Measurements from ENCODE around the gene BMPR1A. TPM values are rescaled to one million over a fixed set of nuclear protein-coding genes. Genes with fewer than 3 reads are reported as not detected.

The BMPR1A gene
- total RNA-seq, 3 donors from 2014 or later: 49.8 to 87.2 (median 57.4) TPM

- Histone ChIP-seq H3K36me3 (no peaks in the 10 kb centered on the region), H3K27ac (no peak overlapping the region), H3K4me3 (no peak overlapping the region), H3K27me3 (no peaks in the 10 kb centered on the region), H3K9me3 (no peaks in the 10 kb centered on the region), H3K4me1 (peaks cover 0 to 5% of the 10 kb centered on the region in 2 donors)
- intact Hi-C loops (cut with DNase I; ENCODE audit: low total_unique reads): no loop called here
- no peak for DNase-seq (ENCODE audit: low spot score in 2 of 2)
- TF ChIP-seq POLR2A (IDR thresholded peaks at IDR 0.05): no peak
- no peak for TF ChIP-seq POLR2AphosphoS5 (IDR thresholded peaks at IDR 0.05)
- TF ChIP-seq CTCF (IDR thresholded peaks at IDR 0.05): no peak
These were observed 68.9 kb downstream of the BMPR1A start for GRCh38 chr10:86825366-86825765.

- TF ChIP-seq CTCF (IDR thresholded peaks at IDR 0.05) (no peak), POLR2AphosphoS5 (IDR thresholded peaks at IDR 0.05) (no peak), POLR2A (IDR thresholded peaks at IDR 0.05) (no peak)
- no peak overlapping the region for H3K27ac ChIP-seq
These were observed 71.2 kb downstream of the BMPR1A start for GRCh38 chr10:86827639-86828038.

DNA sequence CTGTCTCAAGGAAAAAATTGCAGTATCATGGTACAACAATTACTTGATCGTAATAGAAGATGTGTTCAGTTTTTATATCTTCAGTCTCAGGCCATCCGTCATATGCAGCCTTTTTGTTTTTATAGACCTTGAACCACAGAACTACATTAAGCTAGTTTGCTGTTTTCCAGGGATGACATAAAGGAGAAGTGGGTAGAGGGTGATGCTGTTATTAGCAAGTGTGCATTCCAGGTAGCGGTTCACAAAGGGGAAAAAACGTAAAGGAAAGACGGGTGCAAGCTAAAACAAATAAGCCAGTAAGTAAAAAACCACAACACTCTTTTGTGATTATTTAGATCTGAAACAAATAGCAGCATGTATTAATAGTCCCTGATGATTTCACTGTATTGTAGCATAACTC, 71.7 kb downstream of the BMPR1A start:
- no peaks in the 10 kb centered on the region for H3K9me3 ChIP-seq
- H3K4me1 ChIP-seq: peaks cover 0 to 5% of the 10 kb centered on the region in 2 donors
- intact Hi-C loops (cut with DNase I; ENCODE audit: low total_unique reads): no loop called here
- H3K27me3 ChIP-seq: no peaks in the 10 kb centered on the region
- no peak for DNase-seq (ENCODE audit: low spot score in 2 of 2)
- H3K36me3 ChIP-seq: no peaks in the 10 kb centered on the region
- H3K27ac ChIP-seq: no peak overlapping the region
- TF ChIP-seq POLR2A (IDR thresholded peaks at IDR 0.05): no peak
- TF ChIP-seq CTCF (IDR thresholded peaks at IDR 0.05): no peak
- no peak for TF ChIP-seq POLR2AphosphoS5 (IDR thresholded peaks at IDR 0.05)
- no peak overlapping the region for H3K4me3 ChIP-seq

More at GRCh38 chr10:86827639-86828038, 71.2 kb downstream of the BMPR1A start:
- intact Hi-C loops (cut with DNase I; ENCODE audit: low total_unique reads): no loop called here
- Histone ChIP-seq H3K4me1 (peaks cover 0 to 5% of the 10 kb centered on the region in 2 donors), H3K27me3 (no peaks in the 10 kb centered on the region), H3K9me3 (no peaks in the 10 kb centered on the region), H3K4me3 (no peak overlapping the region), H3K36me3 (no peaks in the 10 kb centered on the region)
- no peak for DNase-seq (ENCODE audit: low spot score in 2 of 2)

DNA sequence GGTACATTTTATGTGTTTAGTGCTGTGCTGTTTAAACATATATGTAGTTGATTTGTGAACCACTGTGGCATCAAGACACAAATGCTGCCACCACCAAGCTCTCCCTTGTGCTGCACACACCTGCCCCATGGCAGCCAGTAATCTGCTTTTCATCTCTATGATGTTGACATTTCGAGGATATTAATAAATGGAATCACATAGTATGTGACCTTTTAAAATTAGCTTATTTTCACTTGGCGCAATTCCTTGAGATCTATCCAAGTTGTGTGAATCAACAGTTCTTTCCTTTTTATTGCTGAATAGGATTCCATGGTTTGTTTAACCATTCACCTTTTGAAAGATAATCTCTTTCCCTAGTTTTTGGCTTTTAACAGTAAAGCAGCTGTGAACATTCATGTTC, 73.1 kb downstream of the BMPR1A start:
- H3K4me3 ChIP-seq: no peak overlapping the region
- no peaks in the 10 kb centered on the region for H3K27me3 ChIP-seq
- H3K27ac ChIP-seq: no peak overlapping the region
- no peak for TF ChIP-seq POLR2AphosphoS5 (IDR thresholded peaks at IDR 0.05)
- TF ChIP-seq POLR2A (IDR thresholded peaks at IDR 0.05): no peak
- TF ChIP-seq CTCF (IDR thresholded peaks at IDR 0.05): no peak
- intact Hi-C loops (cut with DNase I; ENCODE audit: low total_unique reads): no loop called here
- no peak for DNase-seq (ENCODE audit: low spot score in 2 of 2)
- H3K4me1 ChIP-seq: peaks cover 0 to 5% of the 10 kb centered on the region in 2 donors
- H3K36me3 ChIP-seq: no peaks in the 10 kb centered on the region
- no peaks in the 10 kb centered on the region for H3K9me3 ChIP-seq

DNA sequence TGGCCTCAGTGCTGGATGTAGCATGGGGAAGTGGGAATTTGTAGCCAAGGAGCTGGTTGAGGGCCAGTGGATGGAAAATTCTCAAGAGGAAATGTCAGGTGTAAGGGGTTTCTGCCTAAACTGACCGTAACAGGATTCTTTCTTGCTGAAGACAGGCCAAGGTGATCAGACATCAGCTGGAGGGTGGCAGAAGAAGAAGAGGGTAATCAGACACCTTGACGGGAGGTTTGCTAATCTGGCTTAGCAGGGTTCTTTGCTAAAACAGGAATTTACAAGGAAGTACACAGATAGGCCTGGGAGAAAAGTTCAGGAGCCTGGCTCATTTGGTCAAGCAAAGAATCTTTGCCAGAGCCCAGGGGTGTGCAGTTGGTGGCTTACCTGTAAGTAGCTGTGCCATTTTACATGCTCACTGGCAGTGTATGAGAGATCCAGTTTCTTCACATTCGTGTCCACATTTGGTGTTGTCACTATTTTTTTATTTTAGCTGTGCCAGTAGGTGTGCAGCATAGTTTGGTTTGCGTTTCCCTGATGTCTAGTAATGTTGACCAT, 73.7 kb downstream of the BMPR1A start:
- Histone ChIP-seq H3K4me3 (no peak overlapping the region), H3K9me3 (no peaks in the 10 kb centered on the region), H3K27me3 (no peaks in the 10 kb centered on the region), H3K4me1 (peaks cover 0 to 5% of the 10 kb centered on the region in 2 donors), H3K36me3 (no peaks in the 10 kb centered on the region), H3K27ac (peak overlapping the region; percentile 34 to 40)
- no peak for DNase-seq (ENCODE audit: low spot score in 2 of 2)
- TF ChIP-seq POLR2A (IDR thresholded peaks at IDR 0.05) (no peak), POLR2AphosphoS5 (IDR thresholded peaks at IDR 0.05) (no peak), CTCF (IDR thresholded peaks at IDR 0.05) (no peak)
- intact Hi-C loops (cut with DNase I; ENCODE audit: low total_unique reads): no loop called here
